Measurements from ENCODE around the gene MPZL2. TPM values are rescaled to one million over a fixed set of nuclear protein-coding genes. Genes with fewer than 3 reads are reported as not detected.

The MPZL2 gene
- total RNA-seq, 1 experiment from 2014 or later: 0.26 TPM

- TF ChIP-seq CTCF (conservative IDR thresholded peaks at IDR 0.05): no peak
- no peak overlapping the region for H2BK12ac ChIP-seq (ENCODE audit: insufficient read length, low read depth, low read length)
- H4K20me1 ChIP-seq (ENCODE audit: control insufficient read depth, insufficient read depth, insufficient read length): no peaks in the 10 kb centered on the region
- no peak overlapping the region for H2AFZ ChIP-seq (ENCODE audit: low read length)
- Mint-ChIP-seq H3K9me3 (no peaks in the 10 kb centered on the region), H3K4me3 (no peak overlapping the region), H3K27ac (no peak overlapping the region), H3K27me3 (ENCODE audit: low read depth) (peaks cover 4% of the 10 kb centered on the region), H3K36me3 (ENCODE audit: insufficient read depth in 1 of 3, low read depth in 3 of 3) (0 out of 7 replicates have a peak, but pooled peaks cover 0 to 7% (median 0%) of the 10 kb centered on the region in 3 experiments), H3K4me1 (peaks cover 32 to 34% of the 10 kb centered on the region in 2 experiments)
- no peak overlapping the region for H2BK15ac ChIP-seq (ENCODE audit: low read depth, low read length)
- no peaks in the 10 kb centered on the region for H3K9me3 ChIP-seq (ENCODE audit: control insufficient read depth, low read depth, low read length)
- H2BK120ac ChIP-seq (ENCODE audit: low read depth, low read length, poor library complexity, severe bottlenecking): no peak overlapping the region
- H4K8ac ChIP-seq (replicated peaks; ENCODE audit: insufficient read length, low read depth, low read length): no peak overlapping the region
- H3K27ac ChIP-seq (ENCODE audit: insufficient read length, low read depth, low read length): no peak overlapping the region
- H3K23ac ChIP-seq (ENCODE audit: insufficient read length, low read depth, low read length): no peak overlapping the region
- no peak overlapping the region for H2BK5ac ChIP-seq (ENCODE audit: insufficient read length, low read length)
- no peaks in the 10 kb centered on the region for H3K27me3 ChIP-seq (ENCODE audit: insufficient read depth, low read length)
- H3K79me1 ChIP-seq (ENCODE audit: insufficient read depth, low read depth, low read length, poor library complexity, severe bottlenecking): no peaks in the 10 kb centered on the region
- no peaks in the 10 kb centered on the region for H3K23me2 ChIP-seq (ENCODE audit: insufficient read length, low read depth, low read length, poor library complexity, severe bottlenecking)
- no peak overlapping the region for H4K5ac ChIP-seq (ENCODE audit: insufficient read length, low read depth, low read length)
- no peaks in the 10 kb centered on the region for H3K79me2 ChIP-seq (ENCODE audit: insufficient read depth, low read length)
- no peak overlapping the region for H3K9ac ChIP-seq (ENCODE audit: extremely low read depth, insufficient read length, low read length)
- H3K4ac ChIP-seq (ENCODE audit: low read depth, low read length): no peak overlapping the region
- H3K4me2 ChIP-seq (ENCODE audit: insufficient read depth, insufficient read length, low read length): no peak overlapping the region
- peaks cover 13% of the 10 kb centered on the region for H3K4me1 ChIP-seq (ENCODE audit: insufficient read depth, low read length)
- no peak overlapping the region for H4K91ac ChIP-seq (ENCODE audit: insufficient read length, low read depth, low read length)
- H3T11ph ChIP-seq (ENCODE audit: low read length): no peak overlapping the region
- no peak for DNase-seq
- H3K56ac ChIP-seq (ENCODE audit: insufficient read length, low read depth, low read length): no peak overlapping the region
- H3K18ac ChIP-seq (ENCODE audit: insufficient read length, low read depth, low read length): no peak overlapping the region
- no peak overlapping the region for H2AK5ac ChIP-seq (ENCODE audit: insufficient read length, low read length)
- no peak overlapping the region for H3K14ac ChIP-seq (ENCODE audit: insufficient read depth, low read length)
- WGBS (ENCODE audit: extremely low coverage, insufficient read length, low lambda C conversion rate): no CpG with 5 or more reads among the region's 2 CpGs
- H2BK20ac ChIP-seq (ENCODE audit: low read depth, low read length, poor library complexity, severe bottlenecking): no peak overlapping the region
Observed at GRCh38 chr11:118207079-118207478, 57.0 kb downstream of the MPZL2 start.

Measured in H9 (cell line).